Mesenteric fat pad (tissue), 1 donor: Measurements from ENCODE around the gene TAF12. TPM values are rescaled to one million over a fixed set of nuclear protein-coding genes. Genes with fewer than 3 reads are reported as not detected.
"Not testable (repeated sequence)": the region's sequence is repeated elsewhere in the genome, so short reads cannot be mapped to it uniquely, and the experiment has no call there.

Source experiments
- DNase-seq: peaks from one replicate; pipeline ENCODE4 v3.0.0-alpha.2; 2020; ENCODE audit warnings: low spot score
- total RNA-seq: library from RNA; stranded (reverse); fragmentation: NEBNext Ultra II Directional; extraction: Animal tissue kit (Norgen Biotek cat#: 25700); gene quantifications from one replicate; pipeline ENCODE4 v1.2.1, GENCODE V29; 2021
- donor health status: DM: yes; HTN: yes; CAD: no.

TAF12 gene
- total RNA-seq, 1 donor from 2014 or later, result 21.9 TPM

- DNase-seq, result not testable (repeated sequence)
Observed at GRCh38 chr1:28586585-28587391, 56.1 kb downstream of the TAF12 start.

- no peak for DNase-seq
Observed at GRCh38 chr1:28582248-28582615, 60.6 kb downstream of the TAF12 start.

GRCh38 chr1:28581531-28582247, 61.2 kb downstream of the TAF12 start:
- DNase-seq, result peak; percentile 99

GRCh38 chr1:28580722-28581530, 61.9 kb downstream of the TAF12 start:
- no peak for DNase-seq

GRCh38 chr1:28579401-28579800, 63.5 kb downstream of the TAF12 start:
- DNase-seq, result no peak

GRCh38 chr1:28578696-28579218, 64.1 kb downstream of the TAF12 start:
- DNase-seq, result no peak

- no peak for DNase-seq
Observed at GRCh38 chr1:28577738-28578536, 64.9 kb downstream of the TAF12 start.

GRCh38 chr1:28577052-28577678, 65.7 kb downstream of the TAF12 start:
- DNase-seq, result no peak

- no peak for DNase-seq
Observed at GRCh38 chr1:28573564-28573963, 69.3 kb downstream of the TAF12 start.

- DNase-seq, result not testable (repeated sequence)
Observed at GRCh38 chr1:28572891-28573290, 70.0 kb downstream of the TAF12 start.

GRCh38 chr1:28571911-28572310, 71.0 kb downstream of the TAF12 start:
- DNase-seq, result no peak

GRCh38 chr1:28566931-28567330, 75.9 kb downstream of the TAF12 start:
- DNase-seq, result no peak

GRCh38 chr1:28565726-28566125, 77.1 kb downstream of the TAF12 start:
- no peak for DNase-seq

GRCh38 chr1:28565040-28565439, 77.8 kb downstream of the TAF12 start:
- DNase-seq, result no peak

- no peak for DNase-seq
Observed at GRCh38 chr1:28564310-28564709, 78.6 kb downstream of the TAF12 start.

GRCh38 chr1:28560886-28561285, 82.0 kb downstream of the TAF12 start:
- DNase-seq, result no peak
